SK-N-SH treated with all-trans-retinoic acid at 6 μM for 48 hours (cell line): ENCODE results near the gene DNM1.

Experiments used
- ATAC-seq: fragments of 200-7000 bp; cut with Tn5 transposase; 3 replicates; pipeline ENCODE4 v1.9.1; 2020; ENCODE audit warnings: mild to moderate bottlenecking, moderate library complexity
- ARNTL ChIP-seq: fragments of 450-650 bp; formaldehyde crosslinking; IDR thresholded peaks from 2 replicates; pipeline ENCODE4 v1.5.0; 2020; ENCODE audit warnings: low read depth, mild to moderate bottlenecking, moderate library complexity, borderline replicate concordance
- CSDC2 ChIP-seq: fragments of 250-450 bp; sonication (Bioruptor Pico); IDR thresholded peaks from 2 replicates; pipeline ENCODE4 v1.5.0; 2020; ENCODE audit warnings: mild to moderate bottlenecking, moderate library complexity
- ESRRG ChIP-seq: fragments of 250-450 bp; sonication (Bioruptor Pico); IDR thresholded peaks from 2 replicates; pipeline ENCODE4 v1.6.1; 2021; ENCODE audit warnings: mild to moderate bottlenecking
- GLIS3 ChIP-seq: fragments of 250-450 bp; sonication (Bioruptor Pico); IDR thresholded peaks from 2 replicates; pipeline ENCODE4 v1.5.0; 2020; ENCODE audit warnings: mild to moderate bottlenecking, moderate library complexity
- ISL1 ChIP-seq: fragments of 250-450 bp; sonication (Bioruptor Pico); IDR thresholded peaks from 2 replicates; pipeline ENCODE4 v2.1.2; 2022; ENCODE audit warnings: mild to moderate bottlenecking, moderate library complexity
- OSR1 ChIP-seq: fragments of 250-450 bp; sonication (Bioruptor Pico); IDR thresholded peaks from 2 replicates; pipeline ENCODE4 v1.8.0; 2022; ENCODE audit warnings: moderate library complexity, mild to moderate bottlenecking, inconsistent platforms
- PPARA ChIP-seq: fragments of 250-450 bp; sonication (Bioruptor Pico); IDR thresholded peaks from 2 replicates; pipeline ENCODE4 v1.5.0; 2020; ENCODE audit warnings: mild to moderate bottlenecking, borderline replicate concordance
- RARB ChIP-seq: fragments of 250-450 bp; sonication (Bioruptor Pico); IDR thresholded peaks from 2 replicates; pipeline ENCODE4 v1.8.0; 2021; ENCODE audit warnings: mild to moderate bottlenecking, moderate library complexity
- SNAI2 ChIP-seq: fragments of 250-450 bp; sonication (Bioruptor Pico); IDR thresholded peaks from 2 replicates; pipeline ENCODE4 v1.5.0; 2020; ENCODE audit warnings: mild to moderate bottlenecking, moderate library complexity
- TCF4 ChIP-seq: fragments of 250-450 bp; sonication (Bioruptor Pico); IDR thresholded peaks from 2 replicates; pipeline ENCODE4 v1.8.0; 2021; ENCODE audit warnings: mild to moderate bottlenecking, moderate library complexity, borderline replicate concordance
- TOX ChIP-seq: fragments of 250-450 bp; sonication (Bioruptor Pico); IDR thresholded peaks from 2 replicates; pipeline ENCODE4 v1.8.0; 2021; ENCODE audit warnings: mild to moderate bottlenecking, moderate library complexity, borderline replicate concordance
- ZC3H10 ChIP-seq: fragments of 250-450 bp; sonication (Bioruptor Pico); IDR thresholded peaks from 2 replicates; pipeline ENCODE4 v1.5.1; 2021; ENCODE audit warnings: mild to moderate bottlenecking, moderate library complexity
- ZFP3 ChIP-seq: fragments of 250-450 bp; sonication (Bioruptor Pico); IDR thresholded peaks from 2 replicates; pipeline ENCODE4 v1.5.0; 2020; ENCODE audit warnings: mild to moderate bottlenecking, moderate library complexity
- ZFP30 ChIP-seq: fragments of 450-650 bp; formaldehyde crosslinking; IDR thresholded peaks from 2 replicates; pipeline ENCODE4 v1.5.0; 2022; ENCODE audit warnings: mild to moderate bottlenecking, moderate library complexity
- ZNF565 ChIP-seq: fragments of 450-650 bp; formaldehyde crosslinking; conservative IDR thresholded peaks from 2 replicates; pipeline ENCODE4 v1.5.0; 2020; ENCODE audit warnings: low read depth, mild to moderate bottlenecking, moderate library complexity
- ZNF70 ChIP-seq: fragments of 450-650 bp; formaldehyde crosslinking; IDR thresholded peaks from 2 replicates; pipeline ENCODE4 v1.5.0; 2020; ENCODE audit warnings: mild to moderate bottlenecking, moderate library complexity
- ZNF8 ChIP-seq: fragments of 450-650 bp; formaldehyde crosslinking; IDR thresholded peaks from 2 replicates; pipeline ENCODE4 v1.5.0; 2020; ENCODE audit warnings: mild to moderate bottlenecking, moderate library complexity
- TF ChIP-seq, protein P1 (sequence below): fragments of 250-450 bp; sonication (Bioruptor Pico); IDR thresholded peaks from 2 replicates; pipeline ENCODE4 v1.8.0; 2020; ENCODE audit warnings: mild to moderate bottlenecking, moderate library complexity, borderline replicate concordance
- TF ChIP-seq, protein P2 (sequence below): fragments of 250-450 bp; sonication (Bioruptor Pico); IDR thresholded peaks from 2 replicates; pipeline ENCODE4 v1.5.0; 2020; ENCODE audit warnings: mild to moderate bottlenecking, moderate library complexity
- TF ChIP-seq, protein P3 (sequence below): fragments of 250-450 bp; sonication (Bioruptor Pico); IDR thresholded peaks from 2 replicates; pipeline ENCODE4 v1.5.1; 2020; ENCODE audit warnings: low read depth, mild to moderate bottlenecking, moderate library complexity
- TF ChIP-seq, protein P4 (sequence below): fragments of 250-450 bp; sonication (Bioruptor Pico); IDR thresholded peaks from 2 replicates; pipeline ENCODE4 v1.8.0; 2021; ENCODE audit warnings: low read depth, mild to moderate bottlenecking, moderate library complexity, borderline replicate concordance

The DNM1 gene

DNA sequence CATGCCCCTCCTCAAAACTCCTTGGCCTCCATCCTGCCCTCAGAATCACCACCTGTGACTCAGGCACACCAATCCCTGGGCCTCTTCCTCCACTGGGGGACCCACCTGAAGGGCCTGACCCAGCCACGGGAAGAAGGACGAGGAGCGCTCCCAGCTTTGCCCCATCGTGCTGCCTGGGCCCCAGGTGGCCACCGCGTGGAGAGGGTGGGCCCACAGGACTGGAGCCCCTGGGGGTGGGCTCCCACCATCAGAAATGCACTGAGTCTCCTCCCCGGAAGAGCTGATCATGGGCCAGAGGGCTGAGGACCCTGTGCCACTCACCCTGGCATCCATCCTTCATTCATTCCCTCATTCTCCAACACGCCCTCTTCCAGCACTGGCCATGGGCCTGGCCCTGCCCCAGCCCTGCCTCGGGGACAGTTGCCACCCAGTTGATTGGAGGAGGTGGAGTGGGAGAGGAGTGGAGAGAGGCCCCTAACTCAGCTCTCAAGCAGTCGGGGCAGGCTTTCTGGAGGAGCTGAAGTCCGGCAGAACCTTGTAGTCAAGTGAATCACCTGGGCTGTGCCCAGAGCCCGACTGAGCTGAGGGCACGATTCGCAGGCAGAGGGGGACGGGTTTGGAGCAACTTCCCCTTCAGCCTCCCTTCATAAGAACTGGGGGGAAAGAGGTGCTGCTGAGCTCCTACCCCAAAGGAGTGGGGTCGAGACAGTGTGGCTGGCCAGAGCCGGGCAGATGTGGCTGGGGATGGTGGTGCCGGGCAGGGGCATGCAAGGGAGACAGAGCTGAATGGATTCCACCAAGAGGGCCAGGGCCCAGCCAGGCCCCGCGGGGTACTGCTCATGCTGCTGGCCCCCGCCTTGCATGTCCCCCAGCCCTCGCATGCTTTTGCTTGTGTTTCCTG, 29.6 kb downstream of the DNM1 start:
- TF ChIP-seq ZNF70 (CRISPR knock-in tag), result no peak
- no peak for TF ChIP-seq ZFP3
- no peak for TF ChIP-seq TCF4 (CRISPR knock-in tag)
- no peak; the same call in 1 of the 3 replicates for ATAC-seq

DNA sequence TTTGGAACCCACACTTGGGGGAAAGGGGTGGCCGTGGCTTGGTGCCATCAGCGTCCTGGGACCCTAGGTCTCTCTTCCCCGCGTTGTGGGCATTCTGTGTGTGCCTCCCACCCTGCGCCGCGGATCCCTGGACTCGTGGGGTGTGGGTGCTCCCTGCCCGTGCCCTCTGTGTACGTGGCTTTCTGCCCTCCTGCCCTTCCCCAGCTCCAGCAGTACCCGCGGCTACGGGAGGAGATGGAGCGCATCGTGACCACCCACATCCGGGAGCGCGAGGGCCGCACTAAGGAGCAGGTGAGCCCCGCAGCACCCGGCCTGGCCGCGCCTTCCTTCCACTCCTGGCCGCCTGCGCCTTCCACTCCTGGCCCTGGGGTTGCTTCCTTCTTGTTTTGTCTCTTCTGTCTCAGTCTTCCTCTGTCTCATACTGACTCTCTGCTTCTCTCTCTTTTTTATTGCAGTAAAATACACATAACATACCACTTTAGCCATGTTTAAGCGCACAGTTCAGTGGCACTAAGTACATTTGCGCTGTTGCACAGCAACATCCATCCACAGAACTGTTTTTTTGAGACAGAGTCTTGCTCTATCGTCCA, 30.7 kb downstream of the DNM1 start:
- TF ChIP-seq TCF4 (CRISPR knock-in tag) (no peak), ZNF70 (CRISPR knock-in tag) (no peak), ZC3H10 (CRISPR knock-in tag) (no peak), PPARA (CRISPR knock-in tag) (no peak), OSR1 (CRISPR knock-in tag) (no peak), ARNTL (CRISPR knock-in tag) (no peak), SNAI2 (no peak), ESRRG (CRISPR knock-in tag) (no peak), TOX (CRISPR knock-in tag) (no peak), ISL1 (CRISPR knock-in tag) (no peak), ZNF565 (no peak), RARB (CRISPR knock-in tag) (no peak), ZNF8 (no peak), ZFP30 (CRISPR knock-in tag) (no peak)
- TF ChIP-seq, protein P1, sequence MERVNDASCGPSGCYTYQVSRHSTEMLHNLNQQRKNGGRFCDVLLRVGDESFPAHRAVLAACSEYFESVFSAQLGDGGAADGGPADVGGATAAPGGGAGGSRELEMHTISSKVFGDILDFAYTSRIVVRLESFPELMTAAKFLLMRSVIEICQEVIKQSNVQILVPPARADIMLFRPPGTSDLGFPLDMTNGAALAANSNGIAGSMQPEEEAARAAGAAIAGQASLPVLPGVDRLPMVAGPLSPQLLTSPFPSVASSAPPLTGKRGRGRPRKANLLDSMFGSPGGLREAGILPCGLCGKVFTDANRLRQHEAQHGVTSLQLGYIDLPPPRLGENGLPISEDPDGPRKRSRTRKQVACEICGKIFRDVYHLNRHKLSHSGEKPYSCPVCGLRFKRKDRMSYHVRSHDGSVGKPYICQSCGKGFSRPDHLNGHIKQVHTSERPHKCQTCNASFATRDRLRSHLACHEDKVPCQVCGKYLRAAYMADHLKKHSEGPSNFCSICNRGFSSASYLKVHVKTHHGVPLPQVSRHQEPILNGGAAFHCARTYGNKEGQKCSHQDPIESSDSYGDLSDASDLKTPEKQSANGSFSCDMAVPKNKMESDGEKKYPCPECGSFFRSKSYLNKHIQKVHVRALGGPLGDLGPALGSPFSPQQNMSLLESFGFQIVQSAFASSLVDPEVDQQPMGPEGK (CRISPR knock-in tag), result no peak
- TF ChIP-seq, protein P2, sequence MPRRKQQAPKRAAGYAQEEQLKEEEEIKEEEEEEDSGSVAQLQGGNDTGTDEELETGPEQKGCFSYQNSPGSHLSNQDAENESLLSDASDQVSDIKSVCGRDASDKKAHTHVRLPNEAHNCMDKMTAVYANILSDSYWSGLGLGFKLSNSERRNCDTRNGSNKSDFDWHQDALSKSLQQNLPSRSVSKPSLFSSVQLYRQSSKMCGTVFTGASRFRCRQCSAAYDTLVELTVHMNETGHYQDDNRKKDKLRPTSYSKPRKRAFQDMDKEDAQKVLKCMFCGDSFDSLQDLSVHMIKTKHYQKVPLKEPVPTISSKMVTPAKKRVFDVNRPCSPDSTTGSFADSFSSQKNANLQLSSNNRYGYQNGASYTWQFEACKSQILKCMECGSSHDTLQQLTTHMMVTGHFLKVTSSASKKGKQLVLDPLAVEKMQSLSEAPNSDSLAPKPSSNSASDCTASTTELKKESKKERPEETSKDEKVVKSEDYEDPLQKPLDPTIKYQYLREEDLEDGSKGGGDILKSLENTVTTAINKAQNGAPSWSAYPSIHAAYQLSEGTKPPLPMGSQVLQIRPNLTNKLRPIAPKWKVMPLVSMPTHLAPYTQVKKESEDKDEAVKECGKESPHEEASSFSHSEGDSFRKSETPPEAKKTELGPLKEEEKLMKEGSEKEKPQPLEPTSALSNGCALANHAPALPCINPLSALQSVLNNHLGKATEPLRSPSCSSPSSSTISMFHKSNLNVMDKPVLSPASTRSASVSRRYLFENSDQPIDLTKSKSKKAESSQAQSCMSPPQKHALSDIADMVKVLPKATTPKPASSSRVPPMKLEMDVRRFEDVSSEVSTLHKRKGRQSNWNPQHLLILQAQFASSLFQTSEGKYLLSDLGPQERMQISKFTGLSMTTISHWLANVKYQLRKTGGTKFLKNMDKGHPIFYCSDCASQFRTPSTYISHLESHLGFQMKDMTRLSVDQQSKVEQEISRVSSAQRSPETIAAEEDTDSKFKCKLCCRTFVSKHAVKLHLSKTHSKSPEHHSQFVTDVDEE (CRISPR knock-in tag), result no peak
- TF ChIP-seq, protein P3, sequence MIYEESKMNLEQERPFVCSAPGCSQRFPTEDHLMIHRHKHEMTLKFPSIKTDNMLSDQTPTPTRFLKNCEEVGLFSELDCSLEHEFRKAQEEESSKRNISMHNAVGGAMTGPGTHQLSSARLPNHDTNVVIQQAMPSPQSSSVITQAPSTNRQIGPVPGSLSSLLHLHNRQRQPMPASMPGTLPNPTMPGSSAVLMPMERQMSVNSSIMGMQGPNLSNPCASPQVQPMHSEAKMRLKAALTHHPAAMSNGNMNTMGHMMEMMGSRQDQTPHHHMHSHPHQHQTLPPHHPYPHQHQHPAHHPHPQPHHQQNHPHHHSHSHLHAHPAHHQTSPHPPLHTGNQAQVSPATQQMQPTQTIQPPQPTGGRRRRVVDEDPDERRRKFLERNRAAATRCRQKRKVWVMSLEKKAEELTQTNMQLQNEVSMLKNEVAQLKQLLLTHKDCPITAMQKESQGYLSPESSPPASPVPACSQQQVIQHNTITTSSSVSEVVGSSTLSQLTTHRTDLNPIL (CRISPR knock-in tag), result no peak
- TF ChIP-seq, protein P4, sequence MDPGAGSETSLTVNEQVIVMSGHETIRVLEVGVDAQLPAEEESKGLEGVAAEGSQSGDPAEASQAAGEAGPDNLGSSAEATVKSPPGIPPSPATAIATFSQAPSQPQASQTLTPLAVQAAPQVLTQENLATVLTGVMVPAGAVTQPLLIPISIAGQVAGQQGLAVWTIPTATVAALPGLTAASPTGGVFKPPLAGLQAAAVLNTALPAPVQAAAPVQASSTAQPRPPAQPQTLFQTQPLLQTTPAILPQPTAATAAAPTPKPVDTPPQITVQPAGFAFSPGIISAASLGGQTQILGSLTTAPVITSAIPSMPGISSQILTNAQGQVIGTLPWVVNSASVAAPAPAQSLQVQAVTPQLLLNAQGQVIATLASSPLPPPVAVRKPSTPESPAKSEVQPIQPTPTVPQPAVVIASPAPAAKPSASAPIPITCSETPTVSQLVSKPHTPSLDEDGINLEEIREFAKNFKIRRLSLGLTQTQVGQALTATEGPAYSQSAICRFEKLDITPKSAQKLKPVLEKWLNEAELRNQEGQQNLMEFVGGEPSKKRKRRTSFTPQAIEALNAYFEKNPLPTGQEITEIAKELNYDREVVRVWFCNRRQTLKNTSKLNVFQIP (CRISPR knock-in tag), result no peak

DNA sequence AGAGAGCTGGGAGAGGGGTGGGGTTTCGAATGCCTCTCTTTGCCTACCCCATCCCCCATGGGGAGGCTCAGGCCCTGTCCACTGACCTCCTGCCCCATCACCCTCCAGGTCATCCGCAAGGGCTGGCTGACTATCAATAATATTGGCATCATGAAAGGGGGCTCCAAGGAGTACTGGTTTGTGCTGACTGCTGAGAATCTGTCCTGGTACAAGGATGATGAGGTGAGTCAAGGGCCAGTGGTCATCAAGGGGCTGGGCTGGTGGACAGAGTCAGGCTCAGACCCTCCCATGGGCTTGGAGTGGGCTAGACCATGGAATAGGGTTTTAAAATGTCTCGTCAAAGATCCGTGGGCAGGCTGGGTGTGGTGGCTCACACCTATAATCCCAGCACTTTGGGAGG, 38.9 kb downstream of the DNM1 start:
- no peak for ATAC-seq
- TF ChIP-seq CSDC2 (CRISPR knock-in tag) (no peak), GLIS3 (no peak), ESRRG (CRISPR knock-in tag) (no peak), ZC3H10 (CRISPR knock-in tag) (no peak), ZFP3 (no peak)
- TF ChIP-seq, protein P2 (CRISPR knock-in tag), result no peak
- TF ChIP-seq, protein P3 (CRISPR knock-in tag), result no peak
- TF ChIP-seq, protein P1 (CRISPR knock-in tag), result no peak

More for the DNA sequence above, 30.7 kb downstream of the DNM1 start:
- no peak for ATAC-seq
